NCI-H1092 treated with DMSO at 0.1 percent for 48 hours (cell line): Measurements from ENCODE around the gene SLC9A7.
"Not testable (repeated sequence)": the region's sequence is repeated elsewhere in the genome, so short reads cannot be mapped to it uniquely, and the experiment has no call there.

ENCODE experiments used
- DNase-seq: peaks from one replicate; lab custom pipeline; 2025; lab: John Stamatoyannopoulos, UW

The SLC9A7 gene

GRCh38 chrX:46758956-46759644 lies at the start of gene SLC9A7:
SLC9A7 (minus strand) TSS chrX:46759118; CDS start chrX:46759029, 89 bp downstream.
- DNase-seq = peak; percentile 66

GRCh38 chrX:46805270-46805669 lies 46.4 kb upstream of the SLC9A7 start:
- no peak for DNase-seq

GRCh38 chrX:46803140-46803539 lies 44.2 kb upstream of the SLC9A7 start:
- DNase-seq = no peak

- peak; percentile 52 for DNase-seq
These were observed 37.8 kb upstream of the SLC9A7 start for GRCh38 chrX:46796574-46797191.

GRCh38 chrX:46793386-46794143 lies 34.6 kb upstream of the SLC9A7 start:
- DNase-seq = no peak

- DNase-seq = no peak
These were observed 33.9 kb upstream of the SLC9A7 start for GRCh38 chrX:46792810-46793188.

GRCh38 chrX:46791927-46792809 lies 33.2 kb upstream of the SLC9A7 start:
- DNase-seq = no peak

- no peak for DNase-seq
These were observed 30.0 kb upstream of the SLC9A7 start for GRCh38 chrX:46788902-46789301.

- DNase-seq = not testable (repeated sequence)
These were observed 25.5 kb upstream of the SLC9A7 start for GRCh38 chrX:46784437-46784836.

- DNase-seq = no peak
These were observed 23.1 kb upstream of the SLC9A7 start for GRCh38 chrX:46782034-46782433.

GRCh38 chrX:46777971-46778810 lies 19.3 kb upstream of the SLC9A7 start:
- DNase-seq = no peak

GRCh38 chrX:46770817-46771163 lies 11.9 kb upstream of the SLC9A7 start:
- DNase-seq = no peak

- no peak for DNase-seq
These were observed 11.3 kb upstream of the SLC9A7 start for GRCh38 chrX:46770000-46770816.

GRCh38 chrX:46762963-46763362 lies 4.0 kb upstream of the SLC9A7 start:
- no peak for DNase-seq

- no peak for DNase-seq
These were observed 692 bp upstream of the SLC9A7 start for GRCh38 chrX:46759645-46759974.

- DNase-seq = peak; percentile 32
These were observed 559 bp downstream of the SLC9A7 start for GRCh38 chrX:46758163-46758955.

GRCh38 chrX:46757593-46757992 lies 1.3 kb downstream of the SLC9A7 start:
- no peak for DNase-seq

- DNase-seq = no peak
These were observed 1.9 kb downstream of the SLC9A7 start for GRCh38 chrX:46757052-46757451.

GRCh38 chrX:46755671-46756070 lies 3.2 kb downstream of the SLC9A7 start:
- DNase-seq = no peak

GRCh38 chrX:46754586-46755061 lies 4.3 kb downstream of the SLC9A7 start:
- no peak for DNase-seq
